NOMO-1 treated with dmso at 0.1 percent for 144 hours (cell line): ENCODE results near the gene NSG2.

Source experiments
- DNase-seq: peaks from one replicate; lab custom pipeline; 2025; ENCODE audit not compliant: unreplicated experiment; lab: John Stamatoyannopoulos, UW

The NSG2 gene

GRCh38 chr5:174148721-174149120, 103.2 kb downstream of the NSG2 start:
- DNase-seq, result no peak

- no peak for DNase-seq
These were observed 103.9 kb downstream of the NSG2 start for GRCh38 chr5:174149426-174149825.

- no peak for DNase-seq
These were observed 104.5 kb downstream of the NSG2 start for GRCh38 chr5:174149989-174150388.

- DNase-seq, result no peak
These were observed 106.2 kb downstream of the NSG2 start for GRCh38 chr5:174151599-174152181.

GRCh38 chr5:174154559-174154958, 109.1 kb downstream of the NSG2 start:
- no peak for DNase-seq

- DNase-seq, result no peak
These were observed 109.8 kb downstream of the NSG2 start for GRCh38 chr5:174155281-174155680.

GRCh38 chr5:174155706-174156105, 110.2 kb downstream of the NSG2 start:
- DNase-seq, result no peak

- no peak for DNase-seq
These were observed 111.5 kb downstream of the NSG2 start for GRCh38 chr5:174157048-174157447.
